Smooth muscle cell (in vitro differentiated cells): ENCODE results near the gene MYCN. TPM values are rescaled to one million over a fixed set of nuclear protein-coding genes. Genes with fewer than 3 reads are reported as not detected.

ENCODE experiments used
- DNase-seq: peaks from one replicate; lab custom pipeline; 2025; ENCODE audit not compliant: unreplicated experiment; lab: John Stamatoyannopoulos, UW
- H2AFZ ChIP-seq: fragments of 200-600 bp; sonication (generic); 2 replicates; pipeline ENCODE4 v1.6.0; 2016; ENCODE audit warnings: antibody characterized with exemption, low read depth, mild to moderate bottlenecking
- H3F3A ChIP-seq: fragments of 200-600 bp; sonication (generic); 2 replicates; pipeline ENCODE4 v1.6.0; 2017; ENCODE audit warnings: antibody characterized with exemption, low read depth
- H3K27ac ChIP-seq: fragments of 200-600 bp; sonication (generic); 2 replicates; pipeline ENCODE4 v1.5.1; 2016; ENCODE audit warnings: low read depth, mild to moderate bottlenecking
- H3K27me3 ChIP-seq: fragments of 200-600 bp; sonication (generic); 2 replicates; pipeline ENCODE4 v1.6.1; 2016; ENCODE audit warnings: low read depth, mild to moderate bottlenecking
- H3K36me3 ChIP-seq: fragments of 200-600 bp; sonication (generic); 2 replicates; pipeline ENCODE4 v1.5.1; 2016; ENCODE audit warnings: low read depth
- H3K4me1 ChIP-seq: fragments of 200-600 bp; sonication (generic); 2 replicates; pipeline ENCODE4 v1.5.1; 2016; ENCODE audit warnings: low read depth
- H3K4me2 ChIP-seq: fragments of 200-600 bp; sonication (generic); 2 replicates; pipeline ENCODE4 v1.6.0; 2016; ENCODE audit warnings: mild to moderate bottlenecking
- H3K4me3 ChIP-seq: fragments of 200-600 bp; sonication (generic); 2 replicates; pipeline ENCODE4 v1.5.1; 2016; ENCODE audit warnings: mild to moderate bottlenecking
- H3K79me2 ChIP-seq: fragments of 200-600 bp; sonication (generic); 2 replicates; pipeline ENCODE4 v1.6.0; 2016; ENCODE audit warnings: low read depth, mild to moderate bottlenecking
- H3K9ac ChIP-seq: fragments of 200-600 bp; sonication (generic); 2 replicates; pipeline ENCODE4 v1.6.0; 2016; ENCODE audit warnings: low read depth
- H3K9me3 ChIP-seq: fragments of 200-600 bp; sonication (generic); replicated peaks from 2 replicates; pipeline ENCODE4 v1.5.1; 2016; ENCODE audit warnings: low read depth
- H4K20me1 ChIP-seq: fragments of 200-600 bp; sonication (generic); 2 replicates; pipeline ENCODE4 v1.6.0; 2016; ENCODE audit warnings: low read depth
- CTCF ChIP-seq: fragments of 200-600 bp; sonication (generic); IDR thresholded peaks from 2 replicates; pipeline ENCODE4 v1.5.1; 2017; ENCODE audit warnings: borderline replicate concordance, mild to moderate bottlenecking, antibody characterized with exemption; ENCODE audit not compliant: insufficient read depth, poor library complexity, severe bottlenecking
- WGBS: methylation state at CpG from one replicate; pipeline ENCODE4 v1.1.7; 2016; ENCODE audit warnings: low lambda C conversion rate; 5-methylcytosine and 5-hydroxymethylcytosine counted together
- polyA plus RNA-seq: library from polyadenylated mRNA; unstranded; fragments of >200 nt; fragmentation: Nextera tagmentation; extraction: Ambion mirVana; gene quantifications from 2 replicates; pipeline ENCODE4 v1.2.1, GENCODE V29; 2016
- total RNA-seq: library from RNA; depleted of rRNA; stranded (reverse); fragments of >200 nt; gene quantifications from 2 replicates; pipeline ENCODE4 v1.2.3, GENCODE V29; 2014

The MYCN gene
- total and polyA plus RNA-seq, 2 experiments from 2014 or later = 6.9 to 18.3 TPM

GRCh38 chr2:15952451-15953146, 12.2 kb downstream of the MYCN start:
- no peaks in the 10 kb centered on the region for H3K4me1 ChIP-seq
- WGBS = 95% methylated on average over 10 of the region's 10 CpGs
- no peaks in the 10 kb centered on the region for H4K20me1 ChIP-seq
- H2AFZ ChIP-seq = no peak overlapping the region
- no peak overlapping the region for H3K4me3 ChIP-seq
- no peak overlapping the region for H3K9ac ChIP-seq
- no peak for DNase-seq
- no peaks in the 10 kb centered on the region for H3K27me3 ChIP-seq
- no peak for TF ChIP-seq CTCF
- no peaks in the 10 kb centered on the region for H3K36me3 ChIP-seq
- no peak overlapping the region for H3K4me2 ChIP-seq
- H3F3A ChIP-seq = no peaks in the 10 kb centered on the region
- no peaks in the 10 kb centered on the region for H3K79me2 ChIP-seq
- no peaks in the 10 kb centered on the region for H3K9me3 ChIP-seq
- no peak overlapping the region for H3K27ac ChIP-seq

- Histone ChIP-seq H3K36me3 (no peaks in the 10 kb centered on the region), H2AFZ (no peak overlapping the region), H3K27me3 (no peaks in the 10 kb centered on the region), H3F3A (no peaks in the 10 kb centered on the region), H3K9me3 (no peaks in the 10 kb centered on the region), H3K27ac (no peak overlapping the region), H4K20me1 (no peaks in the 10 kb centered on the region), H3K9ac (no peak overlapping the region), H3K4me2 (no peak overlapping the region), H3K4me1 (no peaks in the 10 kb centered on the region), H3K79me2 (no peaks in the 10 kb centered on the region), H3K4me3 (no peak overlapping the region)
- WGBS = 91% methylated on average over 6 of the region's 6 CpGs
- no peak for TF ChIP-seq CTCF
- DNase-seq = no peak
These were observed 12.8 kb downstream of the MYCN start for GRCh38 chr2:15953147-15953630.

GRCh38 chr2:15953891-15954680, 13.7 kb downstream of the MYCN start:
- no peak overlapping the region for H2AFZ ChIP-seq
- no peaks in the 10 kb centered on the region for H3K9me3 ChIP-seq
- no peaks in the 10 kb centered on the region for H3K4me1 ChIP-seq
- H3F3A ChIP-seq = no peaks in the 10 kb centered on the region
- H3K79me2 ChIP-seq = no peaks in the 10 kb centered on the region
- H3K27me3 ChIP-seq = no peaks in the 10 kb centered on the region
- WGBS = 85% methylated on average over 6 of the region's 6 CpGs
- no peaks in the 10 kb centered on the region for H4K20me1 ChIP-seq
- H3K27ac ChIP-seq = no peak overlapping the region
- H3K9ac ChIP-seq = no peak overlapping the region
- H3K36me3 ChIP-seq = no peaks in the 10 kb centered on the region
- no peak overlapping the region for H3K4me2 ChIP-seq
- DNase-seq = no peak
- TF ChIP-seq CTCF = no peak
- no peak overlapping the region for H3K4me3 ChIP-seq
